HTERT RPE-1 (cell line): ENCODE data around the gene GOLPH3L.
"Not testable (repeated sequence)": the region's sequence is repeated elsewhere in the genome, so short reads cannot be mapped to it uniquely, and the experiment has no call there.

Source experiments
- in situ Hi-C: fragments of 300-500 bp; cut with MboI; formaldehyde crosslinking; loops from 4 replicates; pipeline ENCODE4 v1.14.3; 2020; ENCODE audit warnings: low sequenced_read_pairs

The GOLPH3L gene

DNA sequence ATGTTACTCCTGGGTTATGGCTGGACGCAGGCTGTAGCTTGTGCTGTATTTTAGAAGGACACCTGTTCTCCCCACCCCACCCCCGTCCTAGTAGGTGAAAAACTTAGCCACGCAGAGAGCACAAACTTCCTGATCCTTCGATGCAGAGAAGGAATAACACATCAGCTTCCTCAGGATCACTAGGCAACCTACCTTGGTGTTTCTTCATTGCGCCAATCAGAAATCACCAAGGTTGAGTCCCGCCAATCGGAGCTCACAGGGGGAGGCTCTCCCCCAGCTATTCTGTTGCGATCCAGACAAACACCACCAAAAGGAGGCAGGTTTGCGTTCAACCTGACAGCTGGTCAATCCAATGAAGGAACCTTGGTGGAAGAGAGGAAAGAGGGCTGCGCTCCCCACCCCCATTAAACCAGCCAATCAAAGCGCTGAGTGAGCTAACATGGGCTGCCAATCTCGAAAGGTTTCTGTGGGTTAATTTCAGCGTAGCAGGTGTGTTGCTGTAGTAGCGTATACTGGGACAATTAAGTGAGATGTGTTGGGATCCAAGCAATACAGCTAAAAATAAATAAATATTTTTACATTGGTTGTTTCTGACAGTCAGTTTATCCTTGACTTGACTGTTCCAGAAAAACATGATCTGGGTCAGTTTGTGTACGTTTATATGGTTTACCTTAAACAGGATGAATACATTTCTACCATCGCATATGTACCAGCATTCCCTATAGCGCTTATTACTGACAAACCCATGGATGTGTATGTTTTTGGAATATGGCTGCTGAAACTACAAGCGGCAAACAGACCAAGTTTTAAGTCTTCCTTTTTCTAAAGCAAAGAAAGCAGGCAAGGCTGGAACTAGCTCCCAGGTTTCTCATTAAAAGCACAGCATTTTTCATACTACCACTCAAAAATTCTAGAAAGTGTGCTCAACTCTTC lies at the start of gene GOLPH3L:
Gene GOLPH3L, minus strand, starts transcription at position 160 of the 933 bp plus-strand sequence. CDS start 2,316 bp downstream, outside the sequence.
- in situ Hi-C loops, result no loop called here

DNA sequence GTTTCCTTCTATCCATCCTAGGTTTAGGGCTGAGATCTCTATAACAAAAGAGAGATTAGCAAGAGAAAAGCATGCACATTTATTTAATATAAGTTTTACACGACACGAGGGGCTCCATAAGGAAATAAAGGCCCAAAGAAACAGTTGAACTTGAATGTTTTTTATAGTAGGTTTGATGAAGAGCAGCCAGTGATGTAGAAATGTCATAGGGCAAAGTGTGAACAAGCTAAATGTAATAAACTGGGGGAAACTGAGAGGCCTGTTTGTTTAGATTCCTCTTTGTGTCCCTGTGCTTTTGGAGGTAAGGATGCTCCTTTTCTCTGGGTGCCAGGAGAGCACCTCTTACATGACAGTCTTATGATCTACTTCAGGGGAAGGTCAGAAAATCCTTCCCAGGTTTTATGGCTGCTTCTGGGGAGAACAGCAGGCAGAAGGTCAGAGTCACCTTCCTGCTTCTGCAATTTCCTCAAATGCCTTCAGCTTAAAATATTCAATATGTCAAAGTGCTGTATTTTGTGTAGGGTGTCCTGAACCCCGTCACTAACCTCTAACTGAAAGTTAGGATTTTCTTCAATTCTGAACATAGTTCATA lies 33.3 kb upstream of the GOLPH3L start:
- in situ Hi-C loops, result no loop called here

DNA sequence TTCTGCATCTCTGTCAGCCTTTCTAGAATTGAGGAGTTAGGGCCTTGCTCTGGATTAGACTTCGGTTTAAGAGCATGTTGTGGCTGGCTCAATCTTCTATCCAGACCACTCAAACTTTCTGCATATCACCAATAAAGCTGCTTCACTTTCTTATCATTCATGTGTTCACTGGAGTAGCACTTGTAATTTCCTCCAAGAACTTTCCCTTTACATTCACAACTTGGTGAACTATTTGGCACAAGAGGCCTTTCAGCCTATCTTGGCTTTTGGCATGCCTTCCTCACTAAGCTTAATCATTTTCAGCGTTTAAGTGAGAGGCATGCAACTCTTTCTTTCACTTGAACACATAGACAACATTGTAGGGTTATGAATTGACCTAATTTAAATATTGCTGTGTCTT lies 27.4 kb upstream of the GOLPH3L start:
- in situ Hi-C loops, result no loop called here

DNA sequence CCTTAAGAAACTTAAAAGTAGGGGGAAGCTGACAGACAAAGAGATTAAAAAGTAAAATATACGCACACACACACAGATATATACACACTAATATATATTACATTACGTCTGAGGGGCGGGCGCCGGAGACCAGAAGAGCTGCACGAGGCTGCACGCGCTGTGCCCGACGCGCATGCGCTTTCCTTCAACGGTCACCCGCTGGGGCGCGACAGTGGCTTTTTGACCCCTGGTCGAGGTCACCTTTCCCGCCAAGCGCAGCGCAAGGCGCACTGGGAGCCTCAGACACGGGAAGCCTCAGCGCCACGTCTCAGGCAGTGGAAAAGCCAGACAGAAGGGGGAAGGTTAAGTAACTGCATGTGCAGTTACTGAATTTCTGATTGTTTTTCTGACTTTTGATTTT lies 23.7 kb upstream of the GOLPH3L start, which contains the start of gene HORMAD1:
Gene HORMAD1, minus strand, starts transcription at position 193 of the 400 bp plus-strand sequence. CDS start 1,390 bp downstream, outside the sequence.
- in situ Hi-C loops, result no loop called here

DNA sequence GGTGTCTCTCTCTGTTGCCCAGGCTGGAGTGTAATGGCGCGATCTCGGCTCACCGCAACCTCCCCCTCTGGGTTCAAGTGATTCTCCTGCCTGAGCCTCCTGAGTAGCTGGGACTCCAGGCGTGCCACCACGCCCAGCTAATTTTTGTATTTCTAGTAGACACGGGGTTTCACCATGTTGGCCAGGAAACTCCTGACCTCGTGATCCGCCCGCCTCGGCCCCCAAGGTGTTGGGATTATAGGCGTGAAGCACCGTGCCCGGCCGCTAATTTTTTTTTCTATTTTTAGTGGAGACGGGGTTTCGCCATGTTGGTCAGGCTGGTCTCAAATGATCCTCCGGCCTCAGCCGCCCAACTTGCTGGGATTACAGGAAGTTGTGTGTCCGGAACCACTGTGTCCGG lies 23.1 kb upstream of the GOLPH3L start:
- in situ Hi-C loops, result no loop called here

DNA sequence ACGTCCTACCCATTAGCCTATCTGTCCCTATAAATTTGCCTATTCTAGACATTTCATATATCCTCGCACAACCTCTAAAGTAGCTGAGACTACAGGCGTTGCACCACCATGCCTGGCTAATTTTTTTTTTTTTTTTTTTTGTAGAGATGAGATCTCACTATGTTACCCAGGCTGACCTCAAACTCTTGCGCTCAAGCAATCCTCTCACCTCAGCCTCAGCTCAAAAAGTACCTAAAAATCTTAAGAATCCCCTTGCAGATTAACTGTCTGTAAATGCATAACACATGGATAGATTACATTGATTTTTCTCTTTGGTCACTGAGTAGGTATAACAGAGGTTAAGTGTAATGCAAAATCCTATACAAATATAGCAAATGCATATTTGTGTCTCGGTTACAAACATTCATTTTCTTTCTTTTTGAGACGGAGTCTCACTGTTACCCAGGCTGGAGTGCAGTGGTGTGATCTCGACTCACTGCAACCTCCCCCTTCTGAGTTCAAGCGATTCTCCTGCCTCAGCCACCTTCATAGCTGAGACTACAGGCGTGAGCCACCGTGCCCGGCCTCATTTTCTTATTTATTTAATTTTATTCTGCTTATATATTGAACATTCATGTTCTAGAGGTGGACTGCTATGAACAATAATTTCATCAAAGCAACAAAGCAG lies 21.4 kb upstream of the GOLPH3L start:
- in situ Hi-C loops, result no loop called here

- in situ Hi-C loops, result not testable (repeated sequence)
Observed at GRCh38 chr1:150709031-150709430, 12.1 kb upstream of the GOLPH3L start.

DNA sequence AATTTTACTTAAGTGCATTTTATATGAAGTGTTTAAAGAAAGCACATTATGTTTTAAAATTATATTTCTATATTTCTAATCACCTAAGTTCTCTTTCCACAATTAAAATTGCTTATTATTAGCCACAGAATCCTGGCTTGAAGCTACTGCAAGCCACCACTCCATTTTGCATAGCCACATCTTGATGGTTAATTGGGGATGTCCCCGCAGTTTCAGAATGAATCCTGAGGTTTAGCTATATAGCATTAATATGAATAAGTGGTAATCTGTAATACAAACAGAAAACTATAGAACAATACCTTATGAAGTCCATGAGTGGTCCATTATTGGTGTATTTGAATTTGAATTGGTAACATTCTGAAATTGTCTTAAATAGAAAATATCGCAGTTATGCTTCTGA lies 11.6 kb upstream of the GOLPH3L start:
- in situ Hi-C loops, result no loop called here

DNA sequence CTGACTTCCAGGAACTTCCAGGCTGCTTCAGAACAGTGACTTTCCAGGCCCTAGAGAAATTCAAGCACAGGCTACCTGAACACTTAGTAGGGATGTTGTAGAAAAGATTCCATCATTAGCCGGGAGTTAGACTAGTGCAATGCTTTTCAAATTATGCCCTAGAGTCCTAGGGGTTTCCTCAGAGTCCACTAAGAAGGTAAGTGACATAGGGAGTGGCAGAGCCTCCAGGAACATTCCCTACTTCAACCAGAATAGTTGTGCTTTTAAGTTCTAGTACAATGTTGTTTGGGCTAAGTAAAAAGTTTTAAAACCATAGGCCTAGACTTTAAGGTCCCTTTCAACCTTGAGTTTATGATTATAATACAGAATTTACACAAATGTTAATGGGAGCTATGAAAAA lies 9.1 kb upstream of the GOLPH3L start:
- in situ Hi-C loops, result no loop called here

GRCh38 chr1:150703427-150703826 lies 6.5 kb upstream of the GOLPH3L start:
- in situ Hi-C loops, result no loop called here

DNA sequence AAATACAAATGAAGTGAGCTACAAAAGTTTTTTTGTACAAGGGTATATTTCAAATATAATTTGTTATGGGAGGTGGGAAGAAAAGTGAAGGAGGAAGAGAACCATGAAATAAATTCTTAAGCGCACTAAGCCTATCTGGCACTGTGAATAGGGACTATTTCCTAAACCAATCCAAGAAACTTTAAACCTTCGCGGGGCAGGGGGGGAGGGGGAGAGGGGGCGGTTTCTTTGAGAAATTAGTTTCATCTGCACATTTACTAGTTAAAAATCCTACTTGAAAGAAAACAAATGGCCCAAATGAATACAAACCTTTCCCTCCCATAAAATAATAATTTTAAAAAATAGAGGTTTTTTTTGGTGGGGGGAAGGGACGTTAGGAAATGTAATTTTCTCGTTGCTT lies 364 bp downstream of the GOLPH3L start:
- in situ Hi-C loops, result no loop called here

GRCh38 chr1:150696162-150696561 lies 792 bp downstream of the GOLPH3L start:
- in situ Hi-C loops, result no loop called here

DNA sequence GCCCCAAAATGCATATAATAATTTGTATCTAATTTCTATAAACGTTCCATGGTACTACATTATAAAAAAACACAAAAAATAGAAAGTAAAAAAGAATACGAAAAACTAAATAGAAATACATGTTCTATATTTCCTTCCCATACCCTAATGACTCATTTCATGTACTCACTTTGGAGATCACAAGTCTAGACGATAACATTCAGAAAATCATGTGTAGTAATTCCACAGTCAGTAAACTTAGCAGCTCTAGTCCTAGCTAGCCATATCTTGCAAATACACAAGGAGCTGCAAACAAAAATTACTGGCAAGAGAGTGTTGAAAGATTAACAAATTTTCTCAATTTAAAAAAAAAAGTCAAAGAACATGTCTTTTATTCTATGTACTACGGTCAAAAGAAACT lies 1.4 kb downstream of the GOLPH3L start:
- in situ Hi-C loops, result no loop called here

GRCh38 chr1:150692720-150693119 lies 4.2 kb downstream of the GOLPH3L start:
- in situ Hi-C loops, result no loop called here

GRCh38 chr1:150688763-150689162 lies 8.2 kb downstream of the GOLPH3L start:
- in situ Hi-C loops, result no loop called here

- in situ Hi-C loops, result no loop called here
Observed at GRCh38 chr1:150686275-150686674, 10.7 kb downstream of the GOLPH3L start.

DNA sequence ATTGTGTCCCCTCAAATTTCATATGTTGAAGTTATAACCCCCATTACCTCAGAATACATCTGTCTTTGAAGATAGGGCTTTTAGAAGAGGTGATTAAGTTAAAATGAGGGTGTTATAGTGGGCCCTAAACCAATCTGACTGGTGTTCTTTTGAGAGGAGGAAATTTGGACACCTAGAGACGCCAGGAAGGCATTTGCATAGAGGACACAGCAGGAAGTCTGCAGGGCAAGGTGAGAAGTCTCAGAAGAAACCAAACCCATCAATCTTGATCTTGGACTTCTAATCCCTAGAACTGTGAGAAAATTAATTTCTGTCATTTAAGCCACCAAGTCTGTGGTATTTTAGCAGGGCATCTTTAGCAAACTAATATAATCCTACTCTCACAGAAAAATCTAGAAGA lies 13.0 kb downstream of the GOLPH3L start:
- in situ Hi-C loops, result no loop called here

GRCh38 chr1:150678988-150679387 lies 18.0 kb downstream of the GOLPH3L start:
- in situ Hi-C loops, result no loop called here

DNA sequence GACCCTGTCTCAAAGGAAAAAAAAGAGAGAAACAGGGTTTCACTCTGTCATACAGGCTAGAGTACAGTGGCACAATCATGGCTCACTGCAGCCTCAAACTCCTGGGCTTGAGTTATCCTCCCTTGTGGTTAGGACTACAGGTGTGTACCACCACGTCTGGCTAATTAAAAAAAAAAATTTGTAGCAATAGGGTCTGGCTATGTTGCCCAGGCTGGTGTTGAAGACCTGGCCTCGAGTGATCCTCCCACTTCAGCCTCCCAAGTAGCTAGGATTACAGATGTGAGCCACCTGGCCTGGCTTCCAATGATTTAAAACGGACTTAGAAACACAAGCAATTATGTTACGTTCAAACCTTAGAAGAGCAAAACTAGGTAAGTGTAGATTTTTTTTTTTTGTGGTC lies 22.1 kb downstream of the GOLPH3L start:
- in situ Hi-C loops, result no loop called here

DNA sequence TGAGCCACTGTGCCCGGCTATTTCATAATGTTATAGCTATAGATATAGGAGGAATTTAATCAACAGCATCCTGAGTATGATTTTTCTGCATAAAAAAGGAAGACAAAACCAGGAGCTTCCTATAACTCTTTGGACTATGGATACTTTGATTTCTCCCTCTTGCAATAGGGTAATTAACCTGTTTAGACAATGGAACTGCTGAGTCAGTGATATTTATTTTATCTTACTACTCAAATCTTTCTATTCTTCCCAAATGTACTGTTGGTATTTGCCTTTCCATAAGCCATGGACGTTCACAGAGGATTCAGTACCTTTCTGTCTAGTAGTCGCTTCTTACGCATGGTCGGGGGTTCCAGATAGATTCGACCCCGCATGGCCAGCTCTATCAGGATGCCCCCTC lies 33.6 kb downstream of the GOLPH3L start:
- in situ Hi-C loops, result no loop called here

GRCh38 chr1:150662811-150663210 lies 34.1 kb downstream of the GOLPH3L start:
- in situ Hi-C loops, result no loop called here

DNA sequence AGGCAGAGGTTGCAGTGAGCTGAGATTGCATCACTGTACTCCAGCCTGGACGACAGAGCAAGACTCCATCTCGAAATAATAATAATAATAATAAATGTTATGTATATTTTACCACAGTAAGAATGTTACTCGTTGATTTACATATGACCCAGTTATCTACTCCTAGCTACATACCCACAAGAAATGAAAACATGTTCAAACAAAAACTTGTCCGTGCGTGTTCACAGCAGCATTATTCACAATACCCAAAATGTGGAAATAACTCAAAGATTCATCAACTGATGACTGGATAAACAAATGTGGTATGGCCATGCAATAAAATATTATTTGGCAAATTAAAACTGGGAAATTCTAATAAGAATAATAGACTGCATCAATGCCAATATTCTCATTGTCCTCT lies 35.8 kb downstream of the GOLPH3L start:
- in situ Hi-C loops, result no loop called here
